ENCODE measurements around the gene EDAR. TPM values are rescaled to one million over a fixed set of nuclear protein-coding genes. Genes with fewer than 3 reads are reported as not detected.
A peak's percentile ranks its signal among the peaks of the same experiment; 100 is the strongest.

EDAR gene
- total and polyA plus RNA-seq, 2 of the 8 experiments (the other 6 are each of a cell fraction or from before 2014, with no cell fraction given): not detected

DNA sequence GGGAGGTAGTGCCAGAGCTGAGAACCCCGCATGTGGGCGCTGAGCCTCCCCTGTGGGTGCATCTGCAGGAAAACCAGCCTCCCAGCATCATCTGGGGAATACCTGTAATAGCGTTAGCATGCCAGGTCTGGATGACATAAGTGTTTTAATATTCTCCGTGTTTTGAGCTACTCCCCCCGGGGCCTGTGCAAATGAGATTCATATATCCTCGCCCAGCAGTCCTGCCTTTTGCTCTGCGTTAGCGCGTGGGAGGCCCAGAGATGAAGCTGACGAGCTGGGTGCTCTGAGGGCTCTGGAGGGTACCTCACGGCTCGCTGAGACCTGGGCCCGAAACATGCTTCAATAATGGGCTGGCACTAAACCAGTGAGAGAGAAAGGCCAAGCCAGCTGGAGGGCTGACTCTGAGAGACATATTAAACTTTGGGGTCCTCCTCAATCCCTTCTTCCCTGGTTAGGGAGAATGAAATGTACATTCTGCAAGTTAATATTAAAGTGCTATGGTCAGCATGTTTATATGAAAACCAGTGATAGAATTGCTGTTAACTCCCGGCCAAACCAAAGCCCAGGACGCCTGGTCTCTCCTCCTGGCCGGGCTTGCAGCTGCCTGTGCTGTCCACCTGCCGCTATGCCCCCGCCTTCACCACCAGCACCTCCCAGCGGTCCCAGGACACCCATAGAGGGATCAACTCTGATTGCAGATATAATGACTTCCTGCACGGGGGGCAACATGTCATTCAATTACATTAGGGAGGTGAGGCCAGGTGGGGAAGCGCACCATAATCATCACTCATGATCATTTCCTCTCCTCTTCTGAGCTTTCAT is 77.0 kb downstream of the EDAR start:
- H3K18ac ChIP-seq (ENCODE audit: extremely low read depth, low read length): no peak overlapping the region
- ChIA-PET CTCF (ENCODE audit: partially characterized antibody) (interaction anchor here (1.2 to 3.6 kb wide), 3 partner anchors 16 to 77 kb away, joined by 4 to 15 read pairs (median 5); no protein-coding TSS in a partner anchor), POLR2A (ENCODE audit: partially characterized antibody) (no interaction called here)
- no peak overlapping the region for H3K56ac ChIP-seq (replicated peaks; ENCODE audit: insufficient read length, low read depth, low read length)
- H2BK12ac ChIP-seq (ENCODE audit: low read depth, low read length): no peak overlapping the region
- no peak overlapping the region for H2AFZ ChIP-seq (ENCODE audit: low read length)
- H3K79me2 ChIP-seq (ENCODE audit: control insufficient read depth in 1 of 2, insufficient read depth in 2 of 2, low read length in 2 of 2): no peaks in the 10 kb centered on the region
- H3K4me3 ChIP-seq (ENCODE audit: extremely low read depth in 1 of 4, insufficient read depth in 2 of 4, low read depth in 3 of 4, low read length in 4 of 4): no peak overlapping the region
- H4K5ac ChIP-seq (ENCODE audit: insufficient read length, low read depth, low read length): no peak overlapping the region
- H2BK20ac ChIP-seq (ENCODE audit: low read length): no peak overlapping the region
- no peak overlapping the region for H3K27ac ChIP-seq (ENCODE audit: low read depth, low read length)
- no peak overlapping the region for H2AK5ac ChIP-seq (ENCODE audit: low read depth, low read length)
- no peaks in the 10 kb centered on the region for H3K36me3 ChIP-seq (ENCODE audit: control insufficient read depth in 2 of 4, insufficient read depth in 4 of 4, low read length in 3 of 4)
- no peak overlapping the region for H3K4me2 ChIP-seq (ENCODE audit: insufficient read depth in 1 of 2, low read depth in 2 of 2, low read length in 2 of 2)
- H2BK120ac ChIP-seq (replicated peaks; ENCODE audit: low read depth, low read length): no peak overlapping the region
- H3K23me2 ChIP-seq (ENCODE audit: low read depth, low read length): no peaks in the 10 kb centered on the region
- no peak overlapping the region for H3K4ac ChIP-seq (replicated peaks; ENCODE audit: insufficient read length, low read depth, low read length)
- peak in 1 of 2 experiments; percentile 17 for DNase-seq (ENCODE audit: low read depth in 1 of 2, low spot score in 2 of 2)
- H3K9me3 ChIP-seq (ENCODE audit: insufficient read depth in 2 of 2, low read depth in 1 of 2, low read length in 1 of 2): no peaks in the 10 kb centered on the region
- WGBS, 2 experiments (ENCODE audit: extremely low coverage in 1 of 2, insufficient coverage in 1 of 2, insufficient read length in 1 of 2, insufficient replicate concordance in 2 of 2, low coverage in 1 of 2, low lambda C conversion rate in 2 of 2, missing lambda C conversion rate in 1 of 2): 83% methylated on average over 21 of the region's 21 CpGs; no CpG with 5 or more reads in 1 of the 2 experiments
- FAIRE-seq: no peak
- no peak overlapping the region for H3K9ac ChIP-seq (replicated peaks in 1 of 4; ENCODE audit: extremely low read depth in 1 of 4, low read depth in 3 of 4, low read length in 3 of 4)
- no peaks in the 10 kb centered on the region for H3K4me1 ChIP-seq (replicated peaks in 1 of 4; ENCODE audit: control insufficient read depth in 3 of 4, insufficient read depth in 4 of 4, low read length in 3 of 4)
- no peak overlapping the region for H3K14ac ChIP-seq (ENCODE audit: insufficient read length)
- no peak overlapping the region for H3K23ac ChIP-seq (ENCODE audit: insufficient read length)
- H3K27me3 ChIP-seq (replicated peaks in 1 of 4; ENCODE audit: control insufficient read depth in 3 of 4, extremely low read depth in 1 of 4, insufficient read depth in 3 of 4, low read length in 3 of 4): no peaks in the 10 kb centered on the region
- H4K8ac ChIP-seq (ENCODE audit: extremely low read depth, insufficient read depth, low read length): no peak overlapping the region
- no peaks in the 10 kb centered on the region for H3K79me1 ChIP-seq (ENCODE audit: low read depth, low read length)
- H4K20me1 ChIP-seq (replicated peaks in 1 of 2; ENCODE audit: control insufficient read depth in 1 of 2, insufficient read depth in 2 of 2, low read length in 2 of 2): no peaks in the 10 kb centered on the region
- H4K91ac ChIP-seq (replicated peaks; ENCODE audit: insufficient read length, low read length): no peak overlapping the region
- H2BK15ac ChIP-seq (ENCODE audit: low read length): no peak overlapping the region
- no peak overlapping the region for H2BK5ac ChIP-seq (ENCODE audit: low read depth, low read length)
- TF ChIP-seq POU5F1 (IDR thresholded peaks at IDR 0.05; ENCODE audit: low read depth, low read length) (no peak), EP300 (IDR thresholded peaks at IDR 0.05; ENCODE audit: borderline replicate concordance in 1 of 2, low read depth in 2 of 2, low read length in 2 of 2) (no peak), FOSL1 (IDR thresholded peaks at IDR 0.05; ENCODE audit: insufficient read depth, low read depth, low read length) (no peak), SRF (IDR thresholded peaks at IDR 0.05; ENCODE audit: low read depth, low read length) (no peak), GABPA (IDR thresholded peaks at IDR 0.05; ENCODE audit: borderline replicate concordance, insufficient read depth, low read length) (no peak), RFX5 (IDR thresholded peaks at IDR 0.05; ENCODE audit: borderline replicate concordance, low read depth, low read length) (no peak), SP4 (IDR thresholded peaks at IDR 0.05; ENCODE audit: low read length) (no peak), SP1 (IDR thresholded peaks at IDR 0.05; ENCODE audit: low read depth, low read length) (no peak), RXRA (IDR thresholded peaks at IDR 0.05; ENCODE audit: insufficient read depth, low read depth, low read length) (no peak), CEBPB (IDR thresholded peaks at IDR 0.05; ENCODE audit: low read depth, low read length) (no peak), EZH2 (IDR thresholded peaks at IDR 0.05; ENCODE audit: low read depth, low read length, severe bottlenecking) (no peak)
- TF ChIP-seq, protein P1, sequence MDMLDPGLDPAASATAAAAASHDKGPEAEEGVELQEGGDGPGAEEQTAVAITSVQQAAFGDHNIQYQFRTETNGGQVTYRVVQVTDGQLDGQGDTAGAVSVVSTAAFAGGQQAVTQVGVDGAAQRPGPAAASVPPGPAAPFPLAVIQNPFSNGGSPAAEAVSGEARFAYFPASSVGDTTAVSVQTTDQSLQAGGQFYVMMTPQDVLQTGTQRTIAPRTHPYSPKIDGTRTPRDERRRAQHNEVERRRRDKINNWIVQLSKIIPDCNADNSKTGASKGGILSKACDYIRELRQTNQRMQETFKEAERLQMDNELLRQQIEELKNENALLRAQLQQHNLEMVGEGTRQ (IDR thresholded peaks at IDR 0.05; ENCODE audit: low read length): no peak

All from H1 (cell line).